Body of pancreas (tissue), 4 donors: ENCODE data around the gene ARHGDIG. TPM values are rescaled to one million over a fixed set of nuclear protein-coding genes. Genes with fewer than 3 reads are reported as not detected.

Source experiments
- ATAC-seq: fragments of 150-250 bp; one replicate; pipeline ENCODE4 v1.9.1; 2016
- DNase-seq, 4 donors: peaks; one replicate each; pipeline ENCODE4 v3.0.0-alpha.2; 2019
- H3K27ac ChIP-seq, 4 donors: fragments of 200-600 bp; sonication (generic); 1 replicate in 3 of 4; 2 replicates in 1 of 4; pipeline versions ENCODE4 v1.5.1 to v1.6.1; 2016 to 2019; ENCODE audit warnings: mild to moderate bottlenecking in 1 of 4, mixed read lengths in 1 of 4, moderate library complexity in 1 of 4
- H3K27me3 ChIP-seq, 2 donors: fragments of 200-600 bp; sonication (generic); one replicate each; pipeline ENCODE4 v1.6.0; 2016; ENCODE audit warnings: mild to moderate bottlenecking in 1 of 2
- H3K36me3 ChIP-seq, 2 donors: fragments of 200-600 bp; sonication (generic); replicated peaks in 1 of 2; 2 replicates each; pipeline ENCODE4 v1.5.1; 2016; ENCODE audit warnings: low read depth in 2 of 2; ENCODE audit not compliant: insufficient read depth in 1 of 2
- H3K4me1 ChIP-seq: fragments of 200-600 bp; sonication (generic); one replicate; pipeline ENCODE4 v1.6.0; 2016
- H3K4me3 ChIP-seq, 2 donors: fragments of 200-600 bp; sonication (generic); 1 replicate in 1 of 2; 2 replicates in 1 of 2; pipeline ENCODE4 v1.5.1; 2016 to 2019
- H3K9me3 ChIP-seq, 3 donors: fragments of 200-600 bp; sonication (generic); 1 replicate in 2 of 3; 2 replicates in 1 of 3; pipeline ENCODE4 v1.5.1; 2016
- CTCF ChIP-seq, 7 experiments: fragments of 450-650 bp in 4 of 7; fragments of 200-600 bp in 3 of 7; sonication (generic) in 3 of 7; IDR thresholded peaks; one replicate each; pipeline ENCODE4 v1.5.1; 2016 to 2019; ENCODE audit warnings: antibody characterized with exemption in 7 of 7
- POLR2A ChIP-seq, 3 donors: fragments of 450-650 bp; IDR thresholded peaks; one replicate each; pipeline ENCODE4 v1.6.1; 2016; ENCODE audit warnings: antibody characterized with exemption in 3 of 3, mild to moderate bottlenecking in 2 of 3
- WGBS, 2 donors: methylation state at CpG; one replicate each; pipeline ENCODE4 v1.1.5; 2017; 5-methylcytosine and 5-hydroxymethylcytosine counted together
- intact Hi-C: fragments of 100-400 bp; cut with DNase I; formaldehyde crosslinking; loops from one replicate; pipeline ENCODE4 v1.15.1; 2023
- total RNA-seq, 2 donors: library from RNA; depleted of rRNA; stranded (reverse); fragments of >200 nt; gene quantifications; one replicate each; pipeline ENCODE4 v1.1.0, GENCODE V29; 2016

The ARHGDIG gene
- total RNA-seq, 2 donors from 2014 or later = 102 to 140 TPM

DNA sequence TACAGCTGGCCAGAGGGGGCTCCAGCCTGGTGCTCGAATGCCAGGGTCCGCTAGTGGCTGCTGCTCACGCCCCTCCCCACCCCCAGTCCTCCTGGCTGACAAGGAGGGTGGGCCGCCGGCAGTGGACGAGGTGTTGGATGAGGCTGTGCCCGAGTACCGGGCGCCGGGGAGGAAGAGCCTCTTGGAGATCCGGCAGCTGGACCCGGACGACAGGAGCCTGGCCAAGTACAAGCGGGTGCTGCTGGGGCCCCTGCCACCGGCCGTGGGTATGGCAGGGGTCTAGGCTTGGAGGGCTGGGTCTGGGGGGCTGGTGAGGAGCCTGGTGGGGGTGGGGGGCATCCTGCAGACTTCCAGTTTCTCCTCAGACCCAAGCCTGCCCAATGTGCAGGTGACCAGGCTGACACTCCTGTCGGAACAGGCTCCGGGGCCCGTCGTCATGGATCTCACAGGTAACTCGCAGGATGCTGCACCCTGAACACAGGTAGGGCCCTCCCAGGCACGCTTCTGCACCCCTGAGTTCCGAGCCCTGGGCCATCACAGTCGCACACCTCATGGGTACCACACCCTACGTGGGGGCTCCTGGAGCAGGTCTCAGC, 1.4 kb downstream of the ARHGDIG start:
- H3K9me3 ChIP-seq = no peaks in the 10 kb centered on the region
- peak in 3 of 4 donors; percentile 47 to 50 (median 47) for DNase-seq
- peak overlapping the region in 1 of 2 donors; percentile 43 for H3K4me3 ChIP-seq
- TF ChIP-seq POLR2A (IDR thresholded peaks at IDR 0.05) = no peak
- no peak for TF ChIP-seq CTCF (IDR thresholded peaks at IDR 0.05)
- H3K4me1 ChIP-seq = peaks cover 38% of the 10 kb centered on the region
- H3K27me3 ChIP-seq = no peaks in the 10 kb centered on the region
- peak overlapping the region; percentile 82 to 90 (median 87) for H3K27ac ChIP-seq
- no peak for ATAC-seq
- 21% methylated on average over 23 of the region's 25 CpGs; no CpG with 5 or more reads in 1 of the 2 donors for WGBS, 2 donors
- intact Hi-C loops = no loop called here
- no peaks in the 10 kb centered on the region for H3K36me3 ChIP-seq

DNA sequence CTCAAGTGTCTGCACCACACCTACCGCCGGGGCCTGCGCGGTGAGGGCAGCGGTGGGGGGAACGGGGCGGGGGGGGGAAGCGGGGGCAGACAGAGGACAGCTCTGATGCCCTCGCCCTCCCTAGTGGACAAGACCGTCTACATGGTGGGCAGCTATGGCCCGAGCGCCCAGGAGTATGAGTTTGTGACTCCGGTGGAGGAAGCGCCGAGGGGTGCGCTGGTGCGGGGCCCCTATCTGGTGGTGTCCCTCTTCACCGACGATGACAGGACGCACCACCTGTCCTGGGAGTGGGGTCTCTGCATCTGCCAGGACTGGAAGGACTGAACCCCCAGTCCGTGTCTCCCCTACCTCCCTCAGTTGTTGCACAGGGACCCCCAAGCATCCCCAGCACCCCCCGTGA, 2.1 kb downstream of the ARHGDIG start:
- TF ChIP-seq CTCF (IDR thresholded peaks at IDR 0.05) (no peak), POLR2A (IDR thresholded peaks at IDR 0.05) (no peak)
- peak overlapping the region; percentile 82 to 90 (median 87) for H3K27ac ChIP-seq
- intact Hi-C loops = no loop called here
- H3K4me3 ChIP-seq = no peak overlapping the region
- H3K4me1 ChIP-seq = peaks cover 46% of the 10 kb centered on the region
- ATAC-seq (peak; percentile 15), DNase-seq (peak in 1 of 4 donors; percentile 42)
- H3K9me3 ChIP-seq = no peaks in the 10 kb centered on the region
- WGBS, 2 donors = 29 to 32% methylated on average over 6 to 11 of the region's 22 CpGs
- no peaks in the 10 kb centered on the region for H3K27me3 ChIP-seq
- no peaks in the 10 kb centered on the region for H3K36me3 ChIP-seq

DNA sequence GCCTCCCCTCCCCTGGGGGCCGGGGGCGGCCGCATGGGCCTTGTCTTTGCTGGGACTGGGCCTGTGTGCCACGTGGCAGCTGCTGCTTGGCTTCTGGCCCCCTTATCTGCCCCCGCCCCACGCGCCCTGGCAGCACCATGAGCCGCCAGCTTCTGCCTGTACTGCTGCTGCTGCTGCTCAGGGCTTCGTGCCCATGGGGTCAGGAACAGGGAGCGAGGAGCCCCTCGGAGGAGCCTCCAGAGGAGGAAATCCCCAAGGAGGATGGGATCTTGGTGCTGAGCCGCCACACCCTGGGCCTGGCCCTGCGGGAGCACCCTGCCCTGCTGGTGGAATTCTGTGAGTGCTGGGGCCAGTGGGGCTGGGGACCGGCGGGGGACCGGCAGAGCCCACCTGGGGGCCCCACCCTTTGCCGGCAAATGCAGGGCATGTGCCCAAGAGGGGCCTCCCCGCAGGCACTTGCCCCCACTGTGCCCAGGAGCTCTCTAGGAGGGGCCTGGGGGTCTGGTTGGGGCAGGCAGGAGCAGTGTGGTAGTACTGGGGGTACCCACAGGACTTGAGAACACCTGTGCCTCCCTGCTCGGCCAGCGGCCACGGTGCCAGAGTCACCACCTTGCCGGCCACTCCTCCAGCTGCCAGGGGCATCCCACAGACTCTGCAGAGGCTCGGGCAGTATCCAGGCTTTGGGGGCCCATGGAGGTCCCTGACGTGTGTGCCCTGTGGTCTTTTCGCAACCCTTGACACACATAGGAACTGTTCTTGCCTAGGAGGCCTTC, 2.8 kb downstream of the ARHGDIG start, which contains the start of gene PDIA2:
Gene PDIA2 (plus strand): TSS at position 132 of the 773 bp plus-strand sequence. CDS start 6 bp downstream, at position 138.
- intact Hi-C loops = no loop called here
- peaks cover 0 to 2% of the 10 kb centered on the region in 2 donors for H3K36me3 ChIP-seq
- 24 to 33% methylated on average over 1 to 17 of the region's 25 CpGs for WGBS, 2 donors
- DNase-seq (peak; percentile 89 to 93 (median 92)), ATAC-seq (peak; percentile 77)
- no peaks in the 10 kb centered on the region for H3K27me3 ChIP-seq
- TF ChIP-seq POLR2A (IDR thresholded peaks at IDR 0.05) = peak; percentile 80 to 94 (median 90)
- TF ChIP-seq CTCF (IDR thresholded peaks at IDR 0.05) = peak in 1 of 7 experiments; percentile 19
- peaks cover 53% of the 10 kb centered on the region for H3K4me1 ChIP-seq
- H3K27ac ChIP-seq = peak within 1 kb of the TSS; percentile 82 to 90 (median 87)
- H3K9me3 ChIP-seq = no peaks in the 10 kb centered on the region
- peak within 1 kb of the TSS; percentile 22 to 56 for H3K4me3 ChIP-seq

GRCh38 chr16:284204-285120, 4.1 kb downstream of the ARHGDIG start:
- Histone ChIP-seq H3K36me3 (peaks cover 0 to 5% of the 10 kb centered on the region in 2 donors), H3K4me1 (peaks cover 60% of the 10 kb centered on the region), H3K27ac (peak overlapping the region; percentile 47 to 90 (median 85)), H3K27me3 (no peaks in the 10 kb centered on the region), H3K9me3 (no peaks in the 10 kb centered on the region), H3K4me3 (peak overlapping the region in 1 of 2 donors; percentile 56)
- peak in 1 of 4 donors; percentile 40 for DNase-seq
- no peak for ATAC-seq
- intact Hi-C loops = no loop called here
- WGBS, 2 donors = 47 to 67% methylated on average over 21 to 52 of the region's 52 CpGs
- peak in 1 of 3 donors; percentile 11 for TF ChIP-seq POLR2A (IDR thresholded peaks at IDR 0.05)
- no peak for TF ChIP-seq CTCF (IDR thresholded peaks at IDR 0.05)
